Fibroblast of mammary gland (primary cell): ENCODE data around the gene ZMYND11.

Experiments
- DNase-seq: peaks from one replicate; pipeline ENCODE4 v3.0.0-alpha.2; 2010; ENCODE audit warnings: low read depth
- H3K4me3 ChIP-seq: 2 replicates; pipeline ENCODE4 v1.5.1; 2011; ENCODE audit warnings: low read depth, mild to moderate bottlenecking, low read length, moderate library complexity; ENCODE audit not compliant: control insufficient read depth
- CTCF ChIP-seq: conservative IDR thresholded peaks from 2 replicates; pipeline ENCODE4 v1.5.1; 2011; ENCODE audit warnings: low read depth, low read length, inconsistent platforms; ENCODE audit not compliant: control insufficient read depth, insufficient read depth

ZMYND11 gene

DNA sequence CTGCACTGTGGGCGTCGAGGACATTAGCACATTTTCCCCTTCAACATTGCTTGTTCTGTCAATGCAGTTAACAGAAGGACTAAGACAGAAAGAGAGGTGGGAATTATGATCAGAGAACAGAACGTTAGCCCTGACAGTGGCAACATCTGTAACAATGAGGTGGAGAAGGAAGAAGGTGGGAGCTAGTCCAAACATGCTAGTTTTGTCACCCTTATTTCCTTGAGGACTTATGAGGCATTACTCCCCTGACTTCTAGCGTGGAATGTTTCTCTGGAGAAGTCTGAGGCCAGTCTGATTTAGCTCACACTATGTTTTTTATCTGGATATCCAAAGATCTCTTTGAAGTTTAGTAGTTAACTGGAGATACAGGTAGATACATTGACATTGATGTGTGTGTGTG lies 73.4 kb downstream of the ZMYND11 start:
- no peak overlapping the region for H3K4me3 ChIP-seq
- no peak for DNase-seq
- TF ChIP-seq CTCF, result no peak

DNA sequence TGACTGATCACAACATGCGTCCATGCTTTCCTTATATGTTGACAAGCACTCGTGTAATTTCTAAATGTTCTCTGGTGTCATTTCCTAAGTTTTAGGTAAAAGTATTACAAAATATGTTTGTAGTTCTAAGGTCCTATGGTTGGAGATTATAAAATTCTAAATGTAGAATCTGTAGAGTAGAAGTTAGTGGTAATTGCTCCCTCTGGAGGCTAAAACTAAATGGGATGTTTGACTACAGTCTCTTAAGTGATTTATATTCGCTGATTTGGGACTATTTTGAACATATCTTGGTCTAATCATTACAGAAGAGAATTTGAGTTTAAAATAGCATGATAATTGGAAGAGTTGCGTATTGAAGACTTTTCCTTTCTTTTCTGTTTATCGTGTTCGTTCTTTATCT lies 74.1 kb downstream of the ZMYND11 start:
- no peak overlapping the region for H3K4me3 ChIP-seq
- peak; percentile 32 for TF ChIP-seq CTCF
- peak; percentile 28 for DNase-seq

GRCh38 chr10:210297-210696 lies 75.0 kb downstream of the ZMYND11 start:
- TF ChIP-seq CTCF, result no peak
- no peak for DNase-seq
- no peak overlapping the region for H3K4me3 ChIP-seq

GRCh38 chr10:215444-215843 lies 80.2 kb downstream of the ZMYND11 start:
- H3K4me3 ChIP-seq, result no peak overlapping the region
- TF ChIP-seq CTCF, result no peak
- DNase-seq, result no peak

DNA sequence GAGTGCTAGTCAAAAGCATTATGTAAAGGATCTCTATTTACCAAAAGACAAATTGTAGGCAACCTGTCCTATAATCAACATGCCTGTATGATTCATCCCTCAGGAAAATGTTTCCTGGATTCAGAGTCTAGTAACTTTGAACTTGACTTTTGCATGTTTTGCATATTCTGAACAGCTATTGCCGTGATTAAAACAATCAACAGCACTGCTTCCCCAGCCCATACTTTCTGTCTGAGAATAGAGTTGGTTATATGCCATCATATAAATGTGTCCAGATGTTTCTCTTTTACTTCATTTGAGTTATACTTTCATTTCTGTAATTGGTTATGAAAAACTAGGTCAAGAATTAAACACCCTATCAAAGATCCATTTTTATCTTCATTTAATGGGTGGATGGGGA lies 83.5 kb downstream of the ZMYND11 start:
- TF ChIP-seq CTCF, result no peak
- peak; percentile 34 for DNase-seq
- no peak overlapping the region for H3K4me3 ChIP-seq

DNA sequence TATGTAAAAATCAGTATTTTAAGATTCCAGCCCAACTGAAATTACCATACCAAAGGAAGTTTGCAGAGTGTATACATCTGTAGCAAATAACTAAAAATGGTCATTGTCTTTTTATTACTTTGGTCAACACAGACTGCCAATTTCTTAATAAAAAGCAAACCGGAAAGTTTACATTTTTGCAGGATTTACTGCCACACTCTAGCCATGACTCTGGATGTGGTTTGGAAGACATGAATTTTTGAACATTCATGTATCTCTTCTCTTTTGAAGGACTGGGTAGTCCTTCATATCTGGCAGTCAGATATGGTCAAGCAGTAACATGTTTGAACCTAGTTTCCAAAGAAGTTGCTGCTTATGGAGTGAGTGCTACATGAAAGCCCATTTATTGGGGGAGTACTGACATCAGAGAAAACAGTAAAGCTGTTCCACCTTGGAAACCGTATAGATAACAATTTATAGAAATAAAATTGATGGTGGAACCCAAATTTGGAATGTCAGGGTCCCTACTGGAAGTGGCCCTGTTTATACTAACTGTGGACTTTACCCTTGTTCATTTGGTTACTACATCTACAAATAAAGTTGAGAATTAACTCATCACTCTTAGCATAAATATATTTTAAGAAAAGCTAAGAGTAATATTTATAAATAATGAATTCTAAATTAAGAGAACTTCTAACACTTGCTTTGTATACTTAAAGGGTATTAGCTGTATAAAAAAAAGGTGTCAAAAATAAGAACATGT lies 84.6 kb downstream of the ZMYND11 start:
- no peak overlapping the region for H3K4me3 ChIP-seq
- TF ChIP-seq CTCF, result no peak
- no peak for DNase-seq

GRCh38 chr10:224571-224970 lies 89.3 kb downstream of the ZMYND11 start:
- H3K4me3 ChIP-seq, result no peak overlapping the region
- DNase-seq, result no peak
- TF ChIP-seq CTCF, result no peak
